Subcutaneous abdominal adipose tissue (tissue), 5 donors: Measurements from ENCODE around the gene ZNF462.
"Not testable (repeated sequence)": the region's sequence is repeated elsewhere in the genome, so short reads cannot be mapped to it uniquely, and the experiment has no call there.

Experiments
- H3K27ac ChIP-seq: one replicate; pipeline ENCODE4 v1.7.0; 2013; ENCODE audit warnings: low read depth, mild to moderate bottlenecking, inconsistent platforms, low read length, moderate library complexity
- H3K27me3 ChIP-seq, 5 donors: one replicate each; pipeline ENCODE4 v1.7.0; 2013; ENCODE audit warnings: low read length in 5 of 5, inconsistent platforms in 1 of 5; ENCODE audit not compliant: control insufficient read depth in 5 of 5, insufficient read depth in 4 of 5
- H3K36me3 ChIP-seq, 5 donors: one replicate each; pipeline ENCODE4 v1.7.0; 2013; ENCODE audit warnings: low read length in 5 of 5; ENCODE audit not compliant: control insufficient read depth in 5 of 5, insufficient read depth in 5 of 5
- H3K4me1 ChIP-seq, 5 donors: one replicate each; pipeline ENCODE4 v1.7.0; 2013; ENCODE audit warnings: low read length in 5 of 5, mild to moderate bottlenecking in 3 of 5, moderate library complexity in 1 of 5; ENCODE audit not compliant: control insufficient read depth in 5 of 5, insufficient read depth in 5 of 5
- H3K4me3 ChIP-seq, 5 donors: one replicate each; pipeline ENCODE4 v1.7.0; 2013; ENCODE audit warnings: low read length in 5 of 5, low read depth in 1 of 5
- H3K9ac ChIP-seq, 5 donors: one replicate each; pipeline ENCODE4 v1.7.0; 2013; ENCODE audit warnings: low read length in 5 of 5, mild to moderate bottlenecking in 4 of 5, moderate library complexity in 3 of 5
- H3K9me3 ChIP-seq, 5 donors: one replicate each; pipeline ENCODE4 v1.7.0; 2013; ENCODE audit warnings: low read length in 5 of 5; ENCODE audit not compliant: control insufficient read depth in 5 of 5
- donor health status: healthy.
- donor health status: healthy.
- donor health status: healthy.
- donor health status: healthy.
- donor health status: healthy.

The ZNF462 gene

GRCh38 chr9:106897751-106898150 is 34.8 kb downstream of the ZNF462 start:
- Histone ChIP-seq H3K9me3 (peaks cover 0 to 5% (median 0%) of the 10 kb centered on the region in 5 donors), H3K27me3 (no peaks in the 10 kb centered on the region), H3K36me3 (no peaks in the 10 kb centered on the region), H3K27ac (peak overlapping the region; percentile 11), H3K4me1 (peaks cover 0 to 21% (median 18%) of the 10 kb centered on the region in 5 donors), H3K9ac (no peak overlapping the region), H3K4me3 (no peak overlapping the region)

GRCh38 chr9:106900523-106900922 is 37.6 kb downstream of the ZNF462 start:
- H3K27me3 ChIP-seq, H3K27ac ChIP-seq, H3K9ac ChIP-seq, H3K36me3 ChIP-seq, H3K9me3 ChIP-seq, H3K4me3 ChIP-seq: not testable (repeated sequence)
- peaks cover 0 to 14% (median 12%) of the 10 kb centered on the region in 5 donors for H3K4me1 ChIP-seq

DNA sequence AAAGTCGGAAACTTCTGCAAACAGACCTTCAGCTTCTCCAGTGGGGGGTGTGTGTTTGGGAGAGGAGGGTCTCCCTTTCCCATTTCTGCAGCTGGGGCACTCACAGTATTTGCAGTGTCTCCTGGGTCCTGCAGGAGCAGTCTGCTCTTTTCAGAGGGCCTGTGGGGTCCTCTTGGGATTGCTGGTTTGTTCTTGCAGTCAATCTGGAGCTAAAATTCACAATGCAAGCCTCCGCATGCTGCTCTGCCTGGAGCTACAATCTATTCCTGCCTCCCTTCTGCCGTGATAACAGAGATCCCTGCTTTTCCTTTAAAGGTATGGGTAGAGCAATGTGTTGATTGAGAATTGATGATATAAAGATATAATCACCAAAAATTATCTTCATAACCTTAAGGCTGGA is 43.2 kb downstream of the ZNF462 start:
- Histone ChIP-seq H3K27me3 (no peaks in the 10 kb centered on the region), H3K9ac (no peak overlapping the region), H3K9me3 (peaks cover 0 to 6% (median 4%) of the 10 kb centered on the region in 5 donors), H3K4me1 (no peaks in the 10 kb centered on the region), H3K27ac (no peak overlapping the region), H3K36me3 (no peaks in the 10 kb centered on the region), H3K4me3 (no peak overlapping the region)

DNA sequence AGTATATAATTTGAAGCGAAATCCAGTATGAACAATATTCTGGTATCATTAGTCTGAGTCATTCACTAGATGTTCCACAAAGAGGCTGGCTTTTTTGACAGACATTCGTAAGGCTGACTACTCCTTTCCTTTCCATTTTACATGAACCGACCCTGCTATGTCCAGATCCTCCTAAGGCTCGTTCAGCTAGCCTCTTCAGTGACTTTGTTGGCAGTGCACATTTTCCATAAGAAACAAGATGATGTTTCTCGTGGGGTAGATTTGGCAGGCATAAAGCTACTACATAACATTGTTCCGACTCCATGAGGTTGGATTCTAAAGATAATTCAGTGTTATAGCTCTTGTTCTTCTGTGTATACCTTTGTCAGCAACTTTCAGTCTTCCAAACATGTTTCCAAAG is 49.0 kb downstream of the ZNF462 start:
- no peak overlapping the region for H3K9ac ChIP-seq
- H3K27me3 ChIP-seq = no peaks in the 10 kb centered on the region
- H3K4me1 ChIP-seq = peaks cover 0 to 7% (median 5%) of the 10 kb centered on the region in 5 donors
- H3K4me3 ChIP-seq = no peak overlapping the region
- H3K27ac ChIP-seq = no peak overlapping the region
- no peaks in the 10 kb centered on the region for H3K36me3 ChIP-seq
- peaks cover 0 to 3% (median 2%) of the 10 kb centered on the region in 5 donors for H3K9me3 ChIP-seq

- no peaks in the 10 kb centered on the region for H3K9me3 ChIP-seq
- peaks cover 0 to 13% (median 9%) of the 10 kb centered on the region in 5 donors for H3K4me1 ChIP-seq
- no peak overlapping the region for H3K9ac ChIP-seq
- no peaks in the 10 kb centered on the region for H3K36me3 ChIP-seq
- no peak overlapping the region for H3K4me3 ChIP-seq
- no peaks in the 10 kb centered on the region for H3K27me3 ChIP-seq
- H3K27ac ChIP-seq = no peak overlapping the region
These were observed 50.3 kb downstream of the ZNF462 start for GRCh38 chr9:106913276-106913675.

DNA sequence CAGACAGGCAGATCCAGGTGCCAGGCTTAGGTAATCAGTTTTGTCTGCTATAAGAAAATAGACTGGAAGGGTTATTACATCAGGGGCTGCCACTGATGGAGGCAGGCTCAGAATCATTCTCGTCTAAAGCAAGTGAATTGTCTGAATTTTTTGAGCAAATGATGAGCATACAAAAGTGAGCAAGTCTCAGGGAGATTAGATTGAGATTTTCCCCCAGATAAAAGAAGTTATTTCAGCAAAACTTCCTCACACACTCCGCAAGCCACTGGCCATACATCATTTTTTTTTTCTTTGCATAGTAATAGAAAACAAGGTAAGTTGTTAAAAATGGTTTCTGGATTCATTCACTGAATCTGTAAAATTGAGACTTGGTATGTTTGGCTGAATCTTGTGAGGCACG is 52.9 kb downstream of the ZNF462 start:
- Histone ChIP-seq H3K36me3 (no peaks in the 10 kb centered on the region), H3K27ac (no peak overlapping the region), H3K9me3 (no peaks in the 10 kb centered on the region), H3K4me1 (peaks cover 0 to 21% (median 14%) of the 10 kb centered on the region in 5 donors), H3K4me3 (no peak overlapping the region), H3K27me3 (no peaks in the 10 kb centered on the region), H3K9ac (no peak overlapping the region)

DNA sequence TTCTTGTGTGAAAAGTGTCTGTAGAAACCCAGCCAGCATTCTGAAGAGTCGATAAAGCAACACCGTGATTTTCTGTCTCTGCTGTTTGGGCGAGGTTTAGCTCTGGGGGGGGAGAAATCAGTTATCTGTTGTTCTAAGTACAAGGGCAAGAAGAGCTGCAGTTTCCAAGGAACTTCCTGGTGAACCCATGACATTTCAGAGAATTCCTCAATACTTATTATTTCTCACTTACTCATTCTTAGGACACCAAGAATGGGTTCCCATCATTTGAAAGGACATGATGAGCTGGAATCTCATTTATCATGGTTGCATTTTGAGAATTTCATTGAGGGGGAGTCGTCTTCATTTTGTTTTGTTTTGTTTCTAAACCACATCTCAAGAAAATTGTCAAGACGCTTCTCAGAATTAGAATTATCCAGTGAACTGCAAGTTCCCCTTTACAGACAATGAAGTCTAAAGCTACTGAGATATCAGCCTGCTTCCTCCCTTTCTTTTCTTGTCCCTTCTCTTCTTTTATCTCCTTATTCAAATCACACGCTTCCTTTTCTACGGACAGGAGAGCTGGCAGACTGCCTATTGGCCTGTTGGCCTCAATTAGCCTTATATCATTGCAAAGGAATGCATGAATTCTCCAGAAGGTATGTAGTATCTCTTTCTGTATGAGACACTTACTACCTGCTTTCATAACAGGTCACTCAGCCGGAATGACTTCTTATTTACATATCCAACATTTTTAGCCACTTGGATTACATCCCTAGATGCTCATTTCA is 53.7 kb downstream of the ZNF462 start:
- Histone ChIP-seq H3K4me3 (no peak overlapping the region), H3K36me3 (no peaks in the 10 kb centered on the region), H3K9ac (no peak overlapping the region), H3K27ac (no peak overlapping the region), H3K4me1 (peaks cover 0 to 29% (median 22%) of the 10 kb centered on the region in 5 donors), H3K9me3 (no peaks in the 10 kb centered on the region), H3K27me3 (no peaks in the 10 kb centered on the region)

GRCh38 chr9:106918825-106919509 is 56.0 kb downstream of the ZNF462 start:
- peaks cover under 1 to 7% (median 6%) of the 10 kb centered on the region in 5 donors for H3K36me3 ChIP-seq
- no peaks in the 10 kb centered on the region for H3K27me3 ChIP-seq
- H3K4me1 ChIP-seq = peaks cover 0 to 36% (median 31%) of the 10 kb centered on the region in 5 donors
- H3K9ac ChIP-seq = no peak overlapping the region
- no peaks in the 10 kb centered on the region for H3K9me3 ChIP-seq
- no peak overlapping the region for H3K27ac ChIP-seq
- no peak overlapping the region for H3K4me3 ChIP-seq

DNA sequence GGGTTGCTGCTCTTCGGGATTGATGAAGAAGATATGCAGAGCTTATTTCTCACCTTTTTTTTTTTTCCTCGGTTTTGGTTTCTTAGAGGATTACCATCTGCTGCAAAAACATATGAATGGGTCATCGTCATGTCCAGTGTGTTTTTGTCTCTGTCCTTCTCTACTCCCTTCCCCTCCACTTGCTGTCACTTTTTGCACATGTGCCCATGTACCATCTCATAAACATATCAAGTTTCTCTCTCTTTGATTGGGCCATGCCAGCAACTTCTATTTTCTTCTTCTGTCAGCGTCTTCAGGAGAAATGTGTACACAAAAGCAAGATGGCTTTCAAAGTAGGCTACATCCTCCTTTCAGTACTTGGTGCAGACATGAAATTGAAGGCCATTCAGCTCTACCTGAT is 57.1 kb downstream of the ZNF462 start:
- Histone ChIP-seq H3K9ac (no peak overlapping the region), H3K4me3 (no peak overlapping the region), H3K27me3 (no peaks in the 10 kb centered on the region), H3K27ac (peak overlapping the region; percentile 15), H3K9me3 (no peaks in the 10 kb centered on the region), H3K36me3 (peaks cover 10 to 18% (median 11%) of the 10 kb centered on the region in 5 donors), H3K4me1 (peaks cover 0 to 36% (median 31%) of the 10 kb centered on the region in 5 donors)

DNA sequence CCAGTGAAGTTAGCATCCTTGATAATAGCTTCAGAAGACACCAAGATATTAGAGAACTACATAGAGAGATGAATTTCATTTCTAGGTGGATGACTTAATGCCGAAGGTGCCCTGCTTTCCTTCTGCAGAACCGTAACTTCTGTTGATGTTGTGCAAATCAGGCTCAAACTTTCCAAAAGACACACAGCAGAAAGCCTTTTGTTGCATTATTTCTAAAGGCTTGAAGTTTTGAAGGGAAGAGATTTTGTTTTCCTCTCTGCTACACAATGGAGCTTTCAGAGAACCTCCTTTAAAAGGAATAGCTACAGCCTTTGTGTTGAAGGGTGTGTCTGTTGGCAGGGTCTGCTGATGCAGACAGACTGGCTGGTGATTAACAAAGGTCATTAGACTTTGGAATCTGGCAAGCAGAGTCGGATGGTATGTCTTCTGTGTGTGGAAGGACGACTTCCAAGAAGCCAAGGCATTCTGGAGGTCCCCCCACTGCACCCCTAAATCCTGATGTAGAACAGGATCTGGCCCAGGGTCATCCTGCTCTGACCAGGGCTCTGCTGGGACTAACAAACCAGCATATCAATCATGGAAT is 57.8 kb downstream of the ZNF462 start:
- peaks cover 0 to 36% (median 31%) of the 10 kb centered on the region in 5 donors for H3K4me1 ChIP-seq
- peaks cover 14 to 25% (median 18%) of the 10 kb centered on the region in 5 donors for H3K36me3 ChIP-seq
- H3K9ac ChIP-seq = peak overlapping the region in 1 of 5 donors; percentile 1
- H3K27ac ChIP-seq = peak overlapping the region; percentile 15
- peak overlapping the region in 4 of 5 donors; percentile 30 to 56 (median 46) for H3K4me3 ChIP-seq
- H3K27me3 ChIP-seq = no peaks in the 10 kb centered on the region
- H3K9me3 ChIP-seq = no peaks in the 10 kb centered on the region
